ENCODE data around the gene OR4K5. TPM values are rescaled to one million over a fixed set of nuclear protein-coding genes. Genes with fewer than 3 reads are reported as not detected.

OR4K5 gene, protein sequence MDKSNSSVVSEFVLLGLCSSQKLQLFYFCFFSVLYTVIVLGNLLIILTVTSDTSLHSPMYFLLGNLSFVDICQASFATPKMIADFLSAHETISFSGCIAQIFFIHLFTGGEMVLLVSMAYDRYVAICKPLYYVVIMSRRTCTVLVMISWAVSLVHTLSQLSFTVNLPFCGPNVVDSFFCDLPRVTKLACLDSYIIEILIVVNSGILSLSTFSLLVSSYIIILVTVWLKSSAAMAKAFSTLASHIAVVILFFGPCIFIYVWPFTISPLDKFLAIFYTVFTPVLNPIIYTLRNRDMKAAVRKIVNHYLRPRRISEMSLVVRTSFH
- total RNA-seq = not detected

DNA sequence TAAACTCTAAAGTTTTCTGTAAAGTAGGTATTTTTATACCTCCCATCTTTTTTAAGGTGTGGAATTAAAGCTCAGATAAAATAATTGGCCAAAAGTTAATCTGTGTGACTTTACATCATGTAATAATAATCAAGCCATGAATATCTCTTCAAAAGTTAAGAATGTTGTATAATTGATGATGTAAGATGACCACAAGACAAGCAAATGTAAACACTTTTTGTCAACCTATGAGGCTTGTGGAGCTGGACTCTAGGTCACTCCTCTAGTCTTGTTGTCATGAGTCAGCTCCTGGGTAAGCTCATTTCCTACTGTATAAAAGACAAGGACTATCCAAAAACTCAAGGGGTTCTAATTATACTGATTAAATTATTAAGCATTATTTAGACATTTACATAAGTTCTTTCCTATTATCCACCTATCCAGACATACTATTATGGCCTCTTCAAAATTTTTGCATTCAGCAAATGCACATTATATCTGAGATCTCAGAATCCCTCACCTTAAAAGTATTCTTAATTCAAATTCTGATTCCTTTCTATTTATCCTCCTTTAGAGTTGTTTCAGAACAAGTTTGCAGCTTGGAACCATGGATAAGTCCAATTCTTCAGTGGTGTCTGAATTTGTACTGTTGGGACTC, at the start of gene OR4K5:
OR4K5 (plus strand) TSS at position 587 of the 637 bp plus-strand sequence; CDS start at position 587, 0 bp downstream.
- H3K4me1 ChIP-seq = no peaks in the 10 kb centered on the region
- H3K27ac ChIP-seq = no peak within 1 kb of the TSS
- no peaks in the 10 kb centered on the region for H3K27me3 ChIP-seq
- no peak within 1 kb of the TSS for H3K4me3 ChIP-seq
- H3K36me3 ChIP-seq = no peaks in the 10 kb centered on the region
- no peak for DNase-seq (ENCODE audit: extremely low spot score in 2 of 2)
- intact Hi-C loops (cut with DNase I) = no loop called here
- H3K9me3 ChIP-seq = no peaks in the 10 kb centered on the region
- TF ChIP-seq, protein P1, sequence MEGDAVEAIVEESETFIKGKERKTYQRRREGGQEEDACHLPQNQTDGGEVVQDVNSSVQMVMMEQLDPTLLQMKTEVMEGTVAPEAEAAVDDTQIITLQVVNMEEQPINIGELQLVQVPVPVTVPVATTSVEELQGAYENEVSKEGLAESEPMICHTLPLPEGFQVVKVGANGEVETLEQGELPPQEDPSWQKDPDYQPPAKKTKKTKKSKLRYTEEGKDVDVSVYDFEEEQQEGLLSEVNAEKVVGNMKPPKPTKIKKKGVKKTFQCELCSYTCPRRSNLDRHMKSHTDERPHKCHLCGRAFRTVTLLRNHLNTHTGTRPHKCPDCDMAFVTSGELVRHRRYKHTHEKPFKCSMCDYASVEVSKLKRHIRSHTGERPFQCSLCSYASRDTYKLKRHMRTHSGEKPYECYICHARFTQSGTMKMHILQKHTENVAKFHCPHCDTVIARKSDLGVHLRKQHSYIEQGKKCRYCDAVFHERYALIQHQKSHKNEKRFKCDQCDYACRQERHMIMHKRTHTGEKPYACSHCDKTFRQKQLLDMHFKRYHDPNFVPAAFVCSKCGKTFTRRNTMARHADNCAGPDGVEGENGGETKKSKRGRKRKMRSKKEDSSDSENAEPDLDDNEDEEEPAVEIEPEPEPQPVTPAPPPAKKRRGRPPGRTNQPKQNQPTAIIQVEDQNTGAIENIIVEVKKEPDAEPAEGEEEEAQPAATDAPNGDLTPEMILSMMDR (IDR thresholded peaks at IDR 0.05) = no peak
- no peak for TF ChIP-seq POLR2A (IDR thresholded peaks at IDR 0.05)
- TF ChIP-seq POLR2AphosphoS5 (IDR thresholded peaks at IDR 0.05; ENCODE audit: insufficient read depth in 1 of 2, low read depth in 1 of 2) = no peak

DNA sequence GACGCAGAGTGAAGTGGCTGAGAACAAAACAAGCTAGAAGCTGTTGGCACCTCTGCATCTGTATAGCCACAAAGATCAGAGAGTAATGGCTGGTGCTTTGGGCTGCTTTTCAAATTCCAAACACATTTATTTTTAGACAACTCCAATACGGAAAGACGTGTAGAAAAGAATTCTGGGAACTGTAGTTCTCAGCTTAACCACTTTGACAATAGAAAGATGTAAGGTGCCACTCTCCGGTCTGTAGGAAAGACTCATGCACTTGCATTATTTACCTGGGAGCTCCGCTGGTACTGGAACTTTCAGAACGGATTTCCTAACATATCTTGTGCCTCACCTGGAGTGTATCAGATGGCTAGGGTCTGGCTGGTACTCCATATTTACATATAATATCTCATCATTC, 47.2 kb upstream of the OR4K5 start:
- Histone ChIP-seq H3K9me3 (no peaks in the 10 kb centered on the region), H3K4me3 (no peak overlapping the region), H3K36me3 (no peaks in the 10 kb centered on the region), H3K4me1 (no peaks in the 10 kb centered on the region), H3K27me3 (no peaks in the 10 kb centered on the region), H3K27ac (no peak overlapping the region)
- intact Hi-C loops (cut with DNase I) = no loop called here
- TF ChIP-seq, protein P1 (IDR thresholded peaks at IDR 0.05) = no peak
- TF ChIP-seq POLR2A (IDR thresholded peaks at IDR 0.05) (no peak), POLR2AphosphoS5 (IDR thresholded peaks at IDR 0.05; ENCODE audit: insufficient read depth in 1 of 2, low read depth in 1 of 2) (no peak)
- no peak for DNase-seq (ENCODE audit: extremely low spot score in 2 of 2)

DNA sequence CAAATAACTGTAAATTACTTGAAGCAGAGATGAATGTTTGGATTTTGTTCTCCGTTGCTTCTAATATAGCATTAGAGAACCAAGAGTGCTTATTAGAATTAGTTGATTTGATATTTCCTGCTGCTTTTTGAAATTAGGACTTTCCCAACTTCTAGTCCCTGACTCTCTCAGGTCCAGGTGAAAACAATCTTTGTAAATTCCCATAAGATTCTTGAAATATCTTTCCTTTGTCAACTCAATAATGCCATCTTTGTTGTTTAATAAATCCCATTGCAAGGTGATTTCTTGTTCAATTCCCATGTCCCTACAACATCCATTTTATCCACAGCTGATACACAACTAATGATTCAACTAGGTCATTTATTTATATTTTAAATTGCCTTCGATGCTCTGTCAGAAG, 45.6 kb upstream of the OR4K5 start, which contains the start of gene OR4K2:
OR4K2 (plus strand) TSS at position 301 of the 400 bp plus-strand sequence. CDS start 1,126 bp downstream, outside the sequence.
- H3K4me3 ChIP-seq = no peak within 1 kb of the TSS
- no peaks in the 10 kb centered on the region for H3K4me1 ChIP-seq
- no peak for DNase-seq (ENCODE audit: extremely low spot score in 2 of 2)
- intact Hi-C loops (cut with DNase I) = no loop called here
- H3K27me3 ChIP-seq = no peaks in the 10 kb centered on the region
- H3K36me3 ChIP-seq = no peaks in the 10 kb centered on the region
- TF ChIP-seq, protein P1 (IDR thresholded peaks at IDR 0.05) = no peak
- TF ChIP-seq POLR2A (IDR thresholded peaks at IDR 0.05) (no peak), POLR2AphosphoS5 (IDR thresholded peaks at IDR 0.05; ENCODE audit: insufficient read depth in 1 of 2, low read depth in 1 of 2) (no peak)
- H3K27ac ChIP-seq = no peak within 1 kb of the TSS
- no peaks in the 10 kb centered on the region for H3K9me3 ChIP-seq

DNA sequence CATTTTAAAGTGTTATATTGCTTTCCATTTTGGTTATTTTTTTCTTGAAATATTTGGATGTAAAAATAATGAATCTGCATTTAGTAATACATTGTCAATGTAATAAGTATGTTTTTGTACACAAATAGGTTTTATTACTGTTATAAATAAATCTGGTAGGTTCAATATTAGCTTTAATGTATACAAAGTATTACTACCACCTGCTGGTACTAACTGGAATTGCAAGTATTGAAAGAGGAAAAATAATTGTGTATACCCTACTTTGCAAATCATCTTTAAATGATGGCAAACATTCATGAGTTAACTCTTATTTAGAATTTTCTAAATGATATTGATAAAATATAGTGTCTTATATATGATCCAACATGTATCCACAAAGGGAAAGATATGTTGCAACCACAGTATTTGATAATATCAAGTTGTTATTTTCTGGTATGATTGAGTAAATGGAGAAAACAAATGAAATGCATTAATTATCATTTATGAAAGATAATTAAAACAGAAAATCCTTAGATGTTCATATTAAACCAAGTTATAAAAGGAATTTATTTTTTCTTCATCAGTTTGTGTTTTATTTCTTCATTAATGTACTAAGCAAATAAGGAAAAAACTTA, 42.3 kb upstream of the OR4K5 start:
- intact Hi-C loops (cut with DNase I) = no loop called here
- Histone ChIP-seq H3K27me3 (no peaks in the 10 kb centered on the region), H3K27ac (no peak overlapping the region), H3K9me3 (no peaks in the 10 kb centered on the region), H3K4me1 (no peaks in the 10 kb centered on the region), H3K36me3 (no peaks in the 10 kb centered on the region), H3K4me3 (no peak overlapping the region)
- TF ChIP-seq POLR2AphosphoS5 (IDR thresholded peaks at IDR 0.05; ENCODE audit: insufficient read depth in 1 of 2, low read depth in 1 of 2) (no peak), POLR2A (IDR thresholded peaks at IDR 0.05) (no peak)
- TF ChIP-seq, protein P1 (IDR thresholded peaks at IDR 0.05) = no peak
- DNase-seq (ENCODE audit: extremely low spot score in 2 of 2) = no peak
